Measurements from ENCODE around the gene OTUD1.

OTUD1 gene

GRCh38 chr10:23469596-23470237, 30.8 kb downstream of the OTUD1 start:
- no peak for DNase-seq

GRCh38 chr10:23472181-23472580, 33.3 kb downstream of the OTUD1 start:
- no peak for DNase-seq

- no peak for DNase-seq
These were observed 35.2 kb downstream of the OTUD1 start for GRCh38 chr10:23474081-23474480.

GRCh38 chr10:23474626-23475025, 35.8 kb downstream of the OTUD1 start:
- no peak for DNase-seq

GRCh38 chr10:23478570-23478969, 39.7 kb downstream of the OTUD1 start:
- DNase-seq = no peak

GRCh38 chr10:23479798-23480473, 41.1 kb downstream of the OTUD1 start:
- DNase-seq = no peak

GRCh38 chr10:23481363-23481961, 42.6 kb downstream of the OTUD1 start:
- no peak for DNase-seq

- no peak for DNase-seq
These were observed 51.2 kb downstream of the OTUD1 start for GRCh38 chr10:23490115-23490514.
